ENCODE measurements around the gene S100P. TPM values are rescaled to one million over a fixed set of nuclear protein-coding genes. Genes with fewer than 3 reads are reported as not detected.

Gene S100P
- total RNA-seq, 1 experiment from 2014 or later = not detected

DNA sequence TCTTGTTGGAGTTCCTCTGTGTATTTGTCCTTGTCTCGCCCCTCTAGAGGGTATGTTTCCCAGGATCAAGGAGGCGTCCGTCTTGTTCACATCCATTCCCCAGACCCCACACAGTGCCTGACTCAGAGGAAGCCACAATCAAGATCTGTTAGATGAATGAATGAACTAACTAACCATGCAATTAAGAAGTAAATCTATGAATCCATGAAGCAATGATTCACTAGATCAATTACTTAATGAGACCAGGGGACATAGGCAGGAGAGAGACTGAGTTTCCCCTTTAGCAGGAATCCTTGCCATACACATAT lies 34.2 kb downstream of the S100P start:
- Histone ChIP-seq H3K4me3 (ENCODE audit: low read length) (no peak overlapping the region), H3K9ac (ENCODE audit: low read length) (no peak overlapping the region), H2AFZ (ENCODE audit: low read length) (no peak overlapping the region), H3K4me1 (ENCODE audit: low read length) (no peaks in the 10 kb centered on the region), H3K79me2 (ENCODE audit: low read length) (no peaks in the 10 kb centered on the region), H3K27me3 (ENCODE audit: low read length) (no peaks in the 10 kb centered on the region), H4K20me1 (ENCODE audit: insufficient read depth, low read depth, low read length) (no peaks in the 10 kb centered on the region), H3K9me2 (replicated peaks; ENCODE audit: insufficient read depth, low read length) (no peaks in the 10 kb centered on the region), H3K4me2 (ENCODE audit: low read depth, low read length, poor library complexity, severe bottlenecking) (no peak overlapping the region), H3K36me3 (ENCODE audit: insufficient read depth, low read length) (no peaks in the 10 kb centered on the region), H3K9me3 (ENCODE audit: low read length) (no peaks in the 10 kb centered on the region), H3K27ac (ENCODE audit: low read length) (no peak overlapping the region)
- no peak for DNase-seq

GRCh38 chr4:6728320-6729029 lies 34.8 kb downstream of the S100P start:
- Histone ChIP-seq H3K9me3 (ENCODE audit: low read length) (no peaks in the 10 kb centered on the region), H3K4me1 (ENCODE audit: low read length) (no peaks in the 10 kb centered on the region), H2AFZ (ENCODE audit: low read length) (no peak overlapping the region), H3K9me2 (replicated peaks; ENCODE audit: insufficient read depth, low read length) (no peaks in the 10 kb centered on the region), H3K9ac (ENCODE audit: low read length) (no peak overlapping the region), H3K36me3 (ENCODE audit: insufficient read depth, low read length) (no peaks in the 10 kb centered on the region), H3K79me2 (ENCODE audit: low read length) (no peaks in the 10 kb centered on the region), H3K4me2 (ENCODE audit: low read depth, low read length, poor library complexity, severe bottlenecking) (no peak overlapping the region), H3K4me3 (ENCODE audit: low read length) (no peak overlapping the region), H3K27ac (ENCODE audit: low read length) (no peak overlapping the region), H4K20me1 (ENCODE audit: insufficient read depth, low read depth, low read length) (no peaks in the 10 kb centered on the region), H3K27me3 (ENCODE audit: low read length) (no peaks in the 10 kb centered on the region)
- no peak for DNase-seq

- H3K4me3 ChIP-seq (ENCODE audit: low read length) = no peak overlapping the region
Measured at GRCh38 chr4:6730603-6731317, 37.1 kb downstream of the S100P start.

DNA sequence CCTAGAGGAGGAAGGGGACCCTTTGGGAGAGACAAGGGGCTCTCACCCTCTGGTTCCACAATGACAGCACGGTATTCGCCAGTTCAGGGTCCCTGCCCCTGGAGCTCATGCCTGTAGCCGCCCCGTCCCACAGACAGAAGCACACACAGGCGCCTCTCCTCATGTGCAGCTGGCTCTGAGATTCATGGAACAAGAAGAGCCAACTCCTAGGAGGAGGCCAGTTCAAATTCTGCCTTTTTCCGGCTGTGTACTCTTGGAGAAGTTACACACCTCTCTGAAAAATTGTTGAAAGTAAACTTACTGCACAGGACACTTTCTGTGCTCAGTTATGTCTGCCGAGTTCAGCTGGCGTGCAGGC lies 37.6 kb downstream of the S100P start:
- H3K4me2 ChIP-seq (ENCODE audit: low read depth, low read length, poor library complexity, severe bottlenecking) = no peak overlapping the region
- no peaks in the 10 kb centered on the region for H3K27me3 ChIP-seq (ENCODE audit: low read length)
- no peaks in the 10 kb centered on the region for H3K79me2 ChIP-seq (ENCODE audit: low read length)
- no peaks in the 10 kb centered on the region for H3K36me3 ChIP-seq (ENCODE audit: insufficient read depth, low read length)
- no peak overlapping the region for H3K27ac ChIP-seq (ENCODE audit: low read length)
- H3K9me2 ChIP-seq (replicated peaks; ENCODE audit: insufficient read depth, low read length) = no peaks in the 10 kb centered on the region
- H2AFZ ChIP-seq (ENCODE audit: low read length) = no peak overlapping the region
- DNase-seq = no peak
- H3K4me3 ChIP-seq (ENCODE audit: low read length) = no peak overlapping the region
- no peaks in the 10 kb centered on the region for H3K4me1 ChIP-seq (ENCODE audit: low read length)
- H3K9ac ChIP-seq (ENCODE audit: low read length) = no peak overlapping the region
- H3K9me3 ChIP-seq (ENCODE audit: low read length) = no peaks in the 10 kb centered on the region
- no peaks in the 10 kb centered on the region for H4K20me1 ChIP-seq (ENCODE audit: insufficient read depth, low read depth, low read length)

More at GRCh38 chr4:6730603-6731317, 37.1 kb downstream of the S100P start:
- DNase-seq = no peak
- H3K79me2 ChIP-seq (ENCODE audit: low read length) = no peaks in the 10 kb centered on the region
- H2AFZ ChIP-seq (ENCODE audit: low read length) = no peak overlapping the region
- no peak overlapping the region for H3K4me2 ChIP-seq (ENCODE audit: low read depth, low read length, poor library complexity, severe bottlenecking)
- no peaks in the 10 kb centered on the region for H3K36me3 ChIP-seq (ENCODE audit: insufficient read depth, low read length)
- H3K27ac ChIP-seq (ENCODE audit: low read length) = no peak overlapping the region
- no peaks in the 10 kb centered on the region for H3K4me1 ChIP-seq (ENCODE audit: low read length)
- no peaks in the 10 kb centered on the region for H3K9me2 ChIP-seq (replicated peaks; ENCODE audit: insufficient read depth, low read length)
- H3K27me3 ChIP-seq (ENCODE audit: low read length) = no peaks in the 10 kb centered on the region
- H3K9me3 ChIP-seq (ENCODE audit: low read length) = no peaks in the 10 kb centered on the region
- H4K20me1 ChIP-seq (ENCODE audit: insufficient read depth, low read depth, low read length) = no peaks in the 10 kb centered on the region
- H3K9ac ChIP-seq (ENCODE audit: low read length) = no peak overlapping the region

DNA sequence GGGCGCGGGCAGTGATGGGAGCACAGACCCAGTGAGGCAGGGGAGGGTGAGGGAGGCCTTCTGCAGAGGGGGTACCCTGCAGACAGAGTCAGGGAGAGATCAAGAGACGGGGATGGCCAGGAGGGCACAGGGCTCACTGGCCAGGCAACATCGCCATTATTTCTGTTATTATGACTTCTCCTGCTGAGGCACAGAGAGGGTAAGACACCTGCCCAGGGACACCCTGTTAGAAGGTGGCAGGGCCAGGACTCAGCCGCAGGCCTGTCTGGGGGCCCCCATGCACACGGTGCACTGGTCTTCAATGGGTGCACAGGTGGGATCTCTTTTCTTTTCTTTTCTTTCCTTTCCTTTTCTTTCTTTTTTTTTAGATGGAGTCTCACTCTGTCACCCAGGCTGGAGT lies 38.1 kb downstream of the S100P start:
- H3K4me2 ChIP-seq (ENCODE audit: low read depth, low read length, poor library complexity, severe bottlenecking) = no peak overlapping the region
- H3K79me2 ChIP-seq (ENCODE audit: low read length) = no peaks in the 10 kb centered on the region
- H4K20me1 ChIP-seq (ENCODE audit: insufficient read depth, low read depth, low read length) = no peaks in the 10 kb centered on the region
- H3K27me3 ChIP-seq (ENCODE audit: low read length) = no peaks in the 10 kb centered on the region
- no peak overlapping the region for H3K4me3 ChIP-seq (ENCODE audit: low read length)
- H3K4me1 ChIP-seq (ENCODE audit: low read length) = no peaks in the 10 kb centered on the region
- H3K9ac ChIP-seq (ENCODE audit: low read length) = no peak overlapping the region
- no peak for DNase-seq
- no peaks in the 10 kb centered on the region for H3K36me3 ChIP-seq (ENCODE audit: insufficient read depth, low read length)
- no peaks in the 10 kb centered on the region for H3K9me3 ChIP-seq (ENCODE audit: low read length)
- no peak overlapping the region for H3K27ac ChIP-seq (ENCODE audit: low read length)
- H2AFZ ChIP-seq (ENCODE audit: low read length) = no peak overlapping the region
- H3K9me2 ChIP-seq (replicated peaks; ENCODE audit: insufficient read depth, low read length) = no peaks in the 10 kb centered on the region

- H3K9ac ChIP-seq (ENCODE audit: low read length) = no peak overlapping the region
- no peak overlapping the region for H3K4me2 ChIP-seq (ENCODE audit: low read depth, low read length, poor library complexity, severe bottlenecking)
- no peaks in the 10 kb centered on the region for H3K9me2 ChIP-seq (replicated peaks; ENCODE audit: insufficient read depth, low read length)
- DNase-seq = no peak
- H3K9me3 ChIP-seq (ENCODE audit: low read length) = no peaks in the 10 kb centered on the region
- no peaks in the 10 kb centered on the region for H3K27me3 ChIP-seq (ENCODE audit: low read length)
- no peaks in the 10 kb centered on the region for H3K36me3 ChIP-seq (ENCODE audit: insufficient read depth, low read length)
- H3K27ac ChIP-seq (ENCODE audit: low read length) = no peak overlapping the region
- H3K4me1 ChIP-seq (ENCODE audit: low read length) = no peaks in the 10 kb centered on the region
- no peak overlapping the region for H3K4me3 ChIP-seq (ENCODE audit: low read length)
- no peaks in the 10 kb centered on the region for H4K20me1 ChIP-seq (ENCODE audit: insufficient read depth, low read depth, low read length)
- H3K79me2 ChIP-seq (ENCODE audit: low read length) = no peaks in the 10 kb centered on the region
- H2AFZ ChIP-seq (ENCODE audit: low read length) = no peak overlapping the region
Measured at GRCh38 chr4:6732441-6733357, 39.0 kb downstream of the S100P start.

GRCh38 chr4:6733358-6734164 lies 39.9 kb downstream of the S100P start:
- Histone ChIP-seq H3K27ac (ENCODE audit: low read length) (no peak overlapping the region), H3K27me3 (ENCODE audit: low read length) (no peaks in the 10 kb centered on the region), H3K36me3 (ENCODE audit: insufficient read depth, low read length) (no peaks in the 10 kb centered on the region), H2AFZ (ENCODE audit: low read length) (no peak overlapping the region), H3K4me2 (ENCODE audit: low read depth, low read length, poor library complexity, severe bottlenecking) (no peak overlapping the region), H4K20me1 (ENCODE audit: insufficient read depth, low read depth, low read length) (no peaks in the 10 kb centered on the region), H3K79me2 (ENCODE audit: low read length) (no peaks in the 10 kb centered on the region), H3K9me2 (replicated peaks; ENCODE audit: insufficient read depth, low read length) (no peaks in the 10 kb centered on the region), H3K9ac (ENCODE audit: low read length) (no peak overlapping the region), H3K4me1 (ENCODE audit: low read length) (no peaks in the 10 kb centered on the region), H3K9me3 (ENCODE audit: low read length) (no peaks in the 10 kb centered on the region), H3K4me3 (ENCODE audit: low read length) (no peak overlapping the region)
- no peak for DNase-seq
